Mucosa of descending colon (tissue), 3 donors: ENCODE measurements around the gene U2AF2. TPM values are rescaled to one million over a fixed set of nuclear protein-coding genes. Genes with fewer than 3 reads are reported as not detected.

Experiments used
- ATAC-seq: fragments of 200-7000 bp; cut with Tn5 transposase; one replicate; pipeline ENCODE4 v1.9.1; 2020; ENCODE audit warnings: mild to moderate bottlenecking, moderate library complexity
- DNase-seq, 3 donors: peaks; one replicate each; pipeline ENCODE4 v3.0.0-alpha.2; 2020
- H3K36me3 ChIP-seq: fragments of 200-600 bp; one replicate; pipeline ENCODE4 v1.8.0; 2021; ENCODE audit warnings: low read depth, mild to moderate bottlenecking
- H3K4me1 ChIP-seq: fragments of 200-600 bp; one replicate; pipeline ENCODE4 v1.8.0; 2021; ENCODE audit warnings: low read depth, mild to moderate bottlenecking
- H3K4me3 ChIP-seq: fragments of 200-600 bp; one replicate; pipeline ENCODE4 v1.8.0; 2021; ENCODE audit warnings: mild to moderate bottlenecking
- H3K9me3 ChIP-seq: fragments of 200-600 bp; one replicate; pipeline ENCODE4 v1.8.0; 2021; ENCODE audit warnings: mild to moderate bottlenecking
- CTCF ChIP-seq: fragments of 200-600 bp; IDR thresholded peaks from one replicate; pipeline ENCODE4 v1.8.0; 2022; ENCODE audit warnings: antibody characterized with exemption, mild to moderate bottlenecking
- intact Hi-C, 2 donors: fragments of 100-400 bp; cut with DNase I in 1 of 2; cut with micrococcal nuclease in 1 of 2; formaldehyde crosslinking; loops; one replicate each; pipeline versions ENCODE4 v1.11.0 to v1.11.1; 2022; cut with DNase I, micrococcal nuclease
- long read RNA-seq, 2 donors: library from polyadenylated mRNA; unstranded; transcript quantifications; one replicate each; pipeline ENCODE4 v2.0.0, GENCODE V29; 2019 to 2021
- total RNA-seq, 3 donors: library from RNA; stranded (reverse); fragmentation: NEBNext Ultra II Directional in 2 of 3; extraction: Animal tissue kit (Norgen Biotek cat#: 25700) in 2 of 3; gene quantifications; one replicate each; pipeline versions ENCODE4 v1.2.1 to v1.2.4, GENCODE V29; 2021 to 2023
- donor health status: DM: no; HTN: no; CAD: no; lungs with moderate emphysema.
- donor health status: DM: no; HTN: no; CAD: no.
- donor health status: DM: no; HTN: yes; CAD: no.

U2AF2 gene
- 100 to 1,000 TPM; 162 to 194 (median 163) TPM for total RNA-seq
- long read RNA-seq, donor 1, partial matches to known transcripts, result 3 of 5 reads
- long read RNA-seq, donor 1, other reads (novel, unspliced or antisense), result 2 of 5 reads
- long read RNA-seq, donor 2, partial matches to known transcripts, result 2 of 2 reads
- long read RNA-seq, donor 2, other reads (novel, unspliced or antisense), result 0 of 2 reads

DNA sequence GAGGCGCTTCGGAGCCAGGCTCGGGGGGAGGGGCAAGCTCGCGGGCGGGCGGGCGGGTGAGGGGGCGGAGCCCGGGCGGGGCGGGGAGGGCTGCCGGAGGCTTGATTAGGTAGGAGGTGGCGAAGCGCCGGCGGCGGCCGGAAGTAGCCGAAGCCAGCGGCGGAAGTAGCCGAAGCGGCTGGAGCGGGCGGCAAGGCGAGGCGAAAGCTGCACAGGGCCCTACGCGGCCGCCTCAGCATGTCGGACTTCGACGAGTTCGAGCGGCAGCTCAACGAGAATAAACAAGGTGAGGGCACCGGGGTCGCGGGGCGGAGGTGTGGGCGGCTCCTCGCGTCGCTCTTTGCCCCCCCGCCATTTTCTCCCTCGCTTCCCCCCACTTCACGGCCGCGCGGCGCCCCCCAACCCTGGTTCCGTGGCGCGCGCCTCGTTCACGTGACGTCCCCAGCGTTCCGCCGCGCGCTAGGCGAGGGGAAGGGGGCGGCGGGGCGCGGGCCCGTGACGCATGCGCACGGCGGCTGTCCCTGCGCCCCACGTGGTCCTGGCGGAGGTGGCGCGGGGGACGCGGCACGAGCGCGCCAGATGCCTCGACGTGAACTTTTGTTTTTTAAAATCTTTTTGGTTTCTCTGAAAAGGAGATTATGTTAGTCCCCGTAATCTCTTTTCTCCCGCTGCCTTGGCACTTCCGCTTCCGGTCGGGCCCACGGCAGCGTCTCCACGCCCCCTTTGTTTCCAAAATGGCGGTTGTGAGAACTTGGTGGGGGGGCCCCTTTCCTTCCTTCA, at the start of gene U2AF2:
U2AF2 (plus strand) TSS at position 168 of the 780 bp plus-strand sequence; CDS start at position 238, 70 bp downstream.
- DNase-seq, result peak; percentile 97 to 99 (median 98)
- H3K4me1 ChIP-seq, result peaks cover 33% of the 10 kb centered on the region
- H3K4me3 ChIP-seq, result peak within 1 kb of the TSS; percentile 81
- no peaks in the 10 kb centered on the region for H3K36me3 ChIP-seq
- ATAC-seq, result peak; percentile 73
- intact Hi-C loops, result no loop called here
- H3K9me3 ChIP-seq, result no peaks in the 10 kb centered on the region
- no peak for TF ChIP-seq CTCF

- Histone ChIP-seq H3K4me1 (peaks cover 38% of the 10 kb centered on the region), H3K36me3 (no peaks in the 10 kb centered on the region), H3K4me3 (peak overlapping the region; percentile 74), H3K9me3 (no peaks in the 10 kb centered on the region)
- intact Hi-C loops, result no loop called here
- TF ChIP-seq CTCF, result no peak
- DNase-seq (peak; percentile 96 to 99 (median 97)), ATAC-seq (peak; percentile 85)
Measured at GRCh38 chr19:55605207-55605636, 49.6 kb upstream of the U2AF2 start.

- no peaks in the 10 kb centered on the region for H3K9me3 ChIP-seq
- peak; percentile 65 for ATAC-seq
- H3K4me1 ChIP-seq, result peaks cover 37% of the 10 kb centered on the region
- intact Hi-C loops, result no loop called here
- DNase-seq, result peak; percentile 79 to 85 (median 79)
- H3K4me3 ChIP-seq, result peak within 1 kb of the TSS; percentile 74
- TF ChIP-seq CTCF, result peak; percentile 45
- no peaks in the 10 kb centered on the region for H3K36me3 ChIP-seq
Measured at GRCh38 chr19:55605637-55606470, 49.0 kb upstream of the U2AF2 start, which contains the start of gene ZNF865. Gene ZNF865 (plus strand): TSS chr19:55605647. CDS start chr19:55613619, 7,972 bp downstream.

DNA sequence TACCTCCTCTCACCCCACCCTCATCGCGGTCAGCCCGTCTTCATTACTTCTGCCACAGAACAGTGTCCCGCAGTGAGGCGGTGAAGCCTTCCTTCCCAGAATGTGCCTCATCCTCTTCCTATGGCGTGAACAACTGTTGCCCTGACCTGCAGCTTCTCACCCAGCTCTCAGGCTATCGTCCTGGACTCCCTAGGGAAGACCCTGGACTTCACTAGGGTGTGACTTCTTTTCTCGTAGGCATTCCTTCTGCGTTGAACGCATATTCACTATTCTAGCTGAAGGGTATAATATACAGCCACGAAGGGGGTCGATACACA, 48.4 kb upstream of the U2AF2 start:
- no peaks in the 10 kb centered on the region for H3K9me3 ChIP-seq
- intact Hi-C loops, result no loop called here
- no peaks in the 10 kb centered on the region for H3K36me3 ChIP-seq
- no peak for TF ChIP-seq CTCF
- H3K4me3 ChIP-seq, result no peak overlapping the region
- DNase-seq (no peak), ATAC-seq (no peak)
- H3K4me1 ChIP-seq, result peaks cover 32% of the 10 kb centered on the region

DNA sequence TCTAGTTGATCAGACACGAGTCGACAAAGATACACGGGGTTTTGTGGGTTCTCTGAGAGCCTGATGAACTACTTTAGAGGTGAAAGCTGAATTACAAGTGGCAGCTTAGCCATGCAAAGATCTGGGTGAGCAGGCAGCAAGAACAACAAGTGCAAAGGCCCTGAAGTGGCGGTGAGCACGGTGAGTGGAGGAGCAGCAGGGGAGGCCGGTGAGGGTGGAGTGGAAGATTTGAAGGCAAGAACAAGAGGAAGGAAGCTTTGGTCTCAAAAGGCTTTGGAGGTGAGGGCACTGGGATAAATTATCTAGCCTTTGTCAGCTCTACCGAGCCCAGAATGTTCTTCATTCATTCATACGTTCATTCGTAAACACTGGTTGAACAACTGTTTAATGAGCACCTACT, 48.0 kb upstream of the U2AF2 start:
- no peaks in the 10 kb centered on the region for H3K9me3 ChIP-seq
- no peak for ATAC-seq

More for the DNA sequence above, 48.0 kb upstream of the U2AF2 start:
- no peak for TF ChIP-seq CTCF
- no peak for DNase-seq
- Histone ChIP-seq H3K4me3 (no peak overlapping the region), H3K36me3 (no peaks in the 10 kb centered on the region), H3K4me1 (peaks cover 32% of the 10 kb centered on the region)
- intact Hi-C loops, result no loop called here
